ENCODE data around the gene SEPTIN12. TPM values are rescaled to one million over a fixed set of nuclear protein-coding genes. Genes with fewer than 3 reads are reported as not detected.

SEPTIN12 gene
- total RNA-seq, 1 experiment from 2014 or later: not detected

DNA sequence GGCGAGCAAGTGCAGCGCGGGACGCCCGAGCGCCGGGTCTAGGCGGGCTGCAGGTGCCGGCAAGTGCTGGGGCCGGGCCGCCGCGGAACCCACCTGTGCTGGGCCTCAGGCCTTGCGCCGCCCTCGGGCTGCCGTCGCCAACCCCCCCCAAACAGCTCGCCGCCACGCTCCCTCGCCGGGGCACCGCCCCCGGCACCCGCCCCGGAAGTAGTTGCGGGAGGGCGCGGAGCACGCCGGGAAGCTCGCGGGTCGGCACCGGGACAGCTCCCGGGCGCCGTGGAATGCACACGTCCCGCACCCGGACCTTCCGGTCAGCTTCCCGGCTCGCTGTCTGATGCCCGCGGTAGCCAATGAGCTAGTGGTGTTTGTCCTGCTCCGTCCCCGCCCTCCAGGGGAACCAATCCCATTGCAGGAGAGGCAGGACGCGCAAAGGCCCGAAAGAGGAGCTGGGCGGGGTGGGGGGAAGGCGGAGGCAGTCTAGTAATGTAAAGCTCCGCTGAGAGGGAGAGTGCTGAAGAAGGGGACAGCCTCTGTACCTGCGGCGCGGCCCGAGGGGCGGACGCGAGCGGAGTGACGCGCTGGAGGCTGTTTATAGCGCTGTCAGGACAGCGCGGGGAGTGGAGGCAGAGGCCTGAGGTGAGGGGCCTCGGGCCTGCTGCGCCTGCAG, 53.9 kb downstream of the SEPTIN12 start, which contains the start of the genes ANKS3 and DNAAF8 (continued):
- TF ChIP-seq, protein P1, sequence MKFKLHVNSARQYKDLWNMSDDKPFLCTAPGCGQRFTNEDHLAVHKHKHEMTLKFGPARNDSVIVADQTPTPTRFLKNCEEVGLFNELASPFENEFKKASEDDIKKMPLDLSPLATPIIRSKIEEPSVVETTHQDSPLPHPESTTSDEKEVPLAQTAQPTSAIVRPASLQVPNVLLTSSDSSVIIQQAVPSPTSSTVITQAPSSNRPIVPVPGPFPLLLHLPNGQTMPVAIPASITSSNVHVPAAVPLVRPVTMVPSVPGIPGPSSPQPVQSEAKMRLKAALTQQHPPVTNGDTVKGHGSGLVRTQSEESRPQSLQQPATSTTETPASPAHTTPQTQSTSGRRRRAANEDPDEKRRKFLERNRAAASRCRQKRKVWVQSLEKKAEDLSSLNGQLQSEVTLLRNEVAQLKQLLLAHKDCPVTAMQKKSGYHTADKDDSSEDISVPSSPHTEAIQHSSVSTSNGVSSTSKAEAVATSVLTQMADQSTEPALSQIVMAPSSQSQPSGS (CRISPR knock-in tag; IDR thresholded peaks at IDR 0.05; ENCODE audit: borderline replicate concordance, low read depth): no peak
- no peak for TF ChIP-seq ATF1 (CRISPR knock-in tag; IDR thresholded peaks at IDR 0.05)
- no peak for TF ChIP-seq ZBTB21 (CRISPR knock-in tag; IDR thresholded peaks at IDR 0.05; ENCODE audit: borderline replicate concordance)
- TF ChIP-seq, protein P2, sequence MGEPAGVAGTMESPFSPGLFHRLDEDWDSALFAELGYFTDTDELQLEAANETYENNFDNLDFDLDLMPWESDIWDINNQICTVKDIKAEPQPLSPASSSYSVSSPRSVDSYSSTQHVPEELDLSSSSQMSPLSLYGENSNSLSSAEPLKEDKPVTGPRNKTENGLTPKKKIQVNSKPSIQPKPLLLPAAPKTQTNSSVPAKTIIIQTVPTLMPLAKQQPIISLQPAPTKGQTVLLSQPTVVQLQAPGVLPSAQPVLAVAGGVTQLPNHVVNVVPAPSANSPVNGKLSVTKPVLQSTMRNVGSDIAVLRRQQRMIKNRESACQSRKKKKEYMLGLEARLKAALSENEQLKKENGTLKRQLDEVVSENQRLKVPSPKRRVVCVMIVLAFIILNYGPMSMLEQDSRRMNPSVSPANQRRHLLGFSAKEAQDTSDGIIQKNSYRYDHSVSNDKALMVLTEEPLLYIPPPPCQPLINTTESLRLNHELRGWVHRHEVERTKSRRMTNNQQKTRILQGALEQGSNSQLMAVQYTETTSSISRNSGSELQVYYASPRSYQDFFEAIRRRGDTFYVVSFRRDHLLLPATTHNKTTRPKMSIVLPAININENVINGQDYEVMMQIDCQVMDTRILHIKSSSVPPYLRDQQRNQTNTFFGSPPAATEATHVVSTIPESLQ (CRISPR knock-in tag; IDR thresholded peaks at IDR 0.05): no peak
- peak; percentile 95 for TF ChIP-seq SP1 (CRISPR knock-in tag; conservative IDR thresholded peaks at IDR 0.05)
- TF ChIP-seq TCF7 (CRISPR knock-in tag; IDR thresholded peaks at IDR 0.05; ENCODE audit: low read depth): 0 out of 2 replicates have a peak, but pooled peaks have one; percentile 24
- TF ChIP-seq, protein P3, sequence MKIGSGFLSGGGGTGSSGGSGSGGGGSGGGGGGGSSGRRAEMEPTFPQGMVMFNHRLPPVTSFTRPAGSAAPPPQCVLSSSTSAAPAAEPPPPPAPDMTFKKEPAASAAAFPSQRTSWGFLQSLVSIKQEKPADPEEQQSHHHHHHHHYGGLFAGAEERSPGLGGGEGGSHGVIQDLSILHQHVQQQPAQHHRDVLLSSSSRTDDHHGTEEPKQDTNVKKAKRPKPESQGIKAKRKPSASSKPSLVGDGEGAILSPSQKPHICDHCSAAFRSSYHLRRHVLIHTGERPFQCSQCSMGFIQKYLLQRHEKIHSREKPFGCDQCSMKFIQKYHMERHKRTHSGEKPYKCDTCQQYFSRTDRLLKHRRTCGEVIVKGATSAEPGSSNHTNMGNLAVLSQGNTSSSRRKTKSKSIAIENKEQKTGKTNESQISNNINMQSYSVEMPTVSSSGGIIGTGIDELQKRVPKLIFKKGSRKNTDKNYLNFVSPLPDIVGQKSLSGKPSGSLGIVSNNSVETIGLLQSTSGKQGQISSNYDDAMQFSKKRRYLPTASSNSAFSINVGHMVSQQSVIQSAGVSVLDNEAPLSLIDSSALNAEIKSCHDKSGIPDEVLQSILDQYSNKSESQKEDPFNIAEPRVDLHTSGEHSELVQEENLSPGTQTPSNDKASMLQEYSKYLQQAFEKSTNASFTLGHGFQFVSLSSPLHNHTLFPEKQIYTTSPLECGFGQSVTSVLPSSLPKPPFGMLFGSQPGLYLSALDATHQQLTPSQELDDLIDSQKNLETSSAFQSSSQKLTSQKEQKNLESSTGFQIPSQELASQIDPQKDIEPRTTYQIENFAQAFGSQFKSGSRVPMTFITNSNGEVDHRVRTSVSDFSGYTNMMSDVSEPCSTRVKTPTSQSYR (CRISPR knock-in tag; IDR thresholded peaks at IDR 0.05): no peak
- TF ChIP-seq, protein P4, sequence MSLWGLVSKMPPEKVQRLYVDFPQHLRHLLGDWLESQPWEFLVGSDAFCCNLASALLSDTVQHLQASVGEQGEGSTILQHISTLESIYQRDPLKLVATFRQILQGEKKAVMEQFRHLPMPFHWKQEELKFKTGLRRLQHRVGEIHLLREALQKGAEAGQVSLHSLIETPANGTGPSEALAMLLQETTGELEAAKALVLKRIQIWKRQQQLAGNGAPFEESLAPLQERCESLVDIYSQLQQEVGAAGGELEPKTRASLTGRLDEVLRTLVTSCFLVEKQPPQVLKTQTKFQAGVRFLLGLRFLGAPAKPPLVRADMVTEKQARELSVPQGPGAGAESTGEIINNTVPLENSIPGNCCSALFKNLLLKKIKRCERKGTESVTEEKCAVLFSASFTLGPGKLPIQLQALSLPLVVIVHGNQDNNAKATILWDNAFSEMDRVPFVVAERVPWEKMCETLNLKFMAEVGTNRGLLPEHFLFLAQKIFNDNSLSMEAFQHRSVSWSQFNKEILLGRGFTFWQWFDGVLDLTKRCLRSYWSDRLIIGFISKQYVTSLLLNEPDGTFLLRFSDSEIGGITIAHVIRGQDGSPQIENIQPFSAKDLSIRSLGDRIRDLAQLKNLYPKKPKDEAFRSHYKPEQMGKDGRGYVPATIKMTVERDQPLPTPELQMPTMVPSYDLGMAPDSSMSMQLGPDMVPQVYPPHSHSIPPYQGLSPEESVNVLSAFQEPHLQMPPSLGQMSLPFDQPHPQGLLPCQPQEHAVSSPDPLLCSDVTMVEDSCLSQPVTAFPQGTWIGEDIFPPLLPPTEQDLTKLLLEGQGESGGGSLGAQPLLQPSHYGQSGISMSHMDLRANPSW (CRISPR knock-in tag; conservative IDR thresholded peaks at IDR 0.05; ENCODE audit: low read depth): no peak
- no peak for TF ChIP-seq ZNF416 (CRISPR knock-in tag; IDR thresholded peaks at IDR 0.05)
- TF ChIP-seq, protein P5, sequence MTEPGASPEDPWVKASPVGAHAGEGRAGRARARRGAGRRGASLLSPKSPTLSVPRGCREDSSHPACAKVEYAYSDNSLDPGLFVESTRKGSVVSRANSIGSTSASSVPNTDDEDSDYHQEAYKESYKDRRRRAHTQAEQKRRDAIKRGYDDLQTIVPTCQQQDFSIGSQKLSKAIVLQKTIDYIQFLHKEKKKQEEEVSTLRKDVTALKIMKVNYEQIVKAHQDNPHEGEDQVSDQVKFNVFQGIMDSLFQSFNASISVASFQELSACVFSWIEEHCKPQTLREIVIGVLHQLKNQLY (CRISPR knock-in tag; IDR thresholded peaks at IDR 0.05): no peak
- TF ChIP-seq NFATC4 (CRISPR knock-in tag; IDR thresholded peaks at IDR 0.05): no peak
- no peak for TF ChIP-seq IRF2 (CRISPR knock-in tag; IDR thresholded peaks at IDR 0.05; ENCODE audit: borderline replicate concordance, low read depth)
- TF ChIP-seq KAT7 (CRISPR knock-in tag; IDR thresholded peaks at IDR 0.05; ENCODE audit: borderline replicate concordance): 0 out of 2 replicates have a peak, but pooled peaks have one; percentile 51
- TF ChIP-seq, protein P6, sequence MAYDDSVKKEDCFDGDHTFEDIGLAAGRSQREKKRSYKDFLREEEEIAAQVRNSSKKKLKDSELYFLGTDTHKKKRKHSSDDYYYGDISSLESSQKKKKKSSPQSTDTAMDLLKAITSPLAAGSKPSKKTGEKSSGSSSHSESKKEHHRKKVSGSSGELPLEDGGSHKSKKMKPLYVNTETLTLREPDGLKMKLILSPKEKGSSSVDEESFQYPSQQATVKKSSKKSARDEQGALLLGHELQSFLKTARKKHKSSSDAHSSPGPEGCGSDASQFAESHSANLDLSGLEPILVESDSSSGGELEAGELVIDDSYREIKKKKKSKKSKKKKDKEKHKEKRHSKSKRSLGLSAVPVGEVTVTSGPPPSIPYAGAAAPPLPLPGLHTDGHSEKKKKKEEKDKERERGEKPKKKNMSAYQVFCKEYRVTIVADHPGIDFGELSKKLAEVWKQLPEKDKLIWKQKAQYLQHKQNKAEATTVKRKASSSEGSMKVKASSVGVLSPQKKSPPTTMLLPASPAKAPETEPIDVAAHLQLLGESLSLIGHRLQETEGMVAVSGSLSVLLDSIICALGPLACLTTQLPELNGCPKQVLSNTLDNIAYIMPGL (CRISPR knock-in tag; IDR thresholded peaks at IDR 0.05): peak; percentile 83
- peak; percentile 95 for TF ChIP-seq NR2C2 (CRISPR knock-in tag; IDR thresholded peaks at IDR 0.05)
- peak; percentile 90 for TF ChIP-seq GABPB1 (CRISPR knock-in tag; IDR thresholded peaks at IDR 0.05)
- no peak for TF ChIP-seq ZNF396 (CRISPR knock-in tag; IDR thresholded peaks at IDR 0.05; ENCODE audit: borderline replicate concordance)
- TF ChIP-seq, protein P7, sequence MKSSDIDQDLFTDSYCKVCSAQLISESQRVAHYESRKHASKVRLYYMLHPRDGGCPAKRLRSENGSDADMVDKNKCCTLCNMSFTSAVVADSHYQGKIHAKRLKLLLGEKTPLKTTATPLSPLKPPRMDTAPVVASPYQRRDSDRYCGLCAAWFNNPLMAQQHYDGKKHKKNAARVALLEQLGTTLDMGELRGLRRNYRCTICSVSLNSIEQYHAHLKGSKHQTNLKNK (CRISPR knock-in tag; IDR thresholded peaks at IDR 0.05): no peak
- no peak for TF ChIP-seq OVOL2 (CRISPR knock-in tag; IDR thresholded peaks at IDR 0.05; ENCODE audit: borderline replicate concordance)
- no peak for TF ChIP-seq ZNF121 (CRISPR knock-in tag; IDR thresholded peaks at IDR 0.05)
- no peak for TF ChIP-seq ZNF423 (CRISPR knock-in tag; IDR thresholded peaks at IDR 0.05)
- no peak for TF ChIP-seq ZNF263 (CRISPR knock-in tag; IDR thresholded peaks at IDR 0.05; ENCODE audit: low read depth)
- no peak for TF ChIP-seq EMX1 (CRISPR knock-in tag; IDR thresholded peaks at IDR 0.05)
- 0 out of 2 replicates have a peak, but pooled peaks have one; percentile 18 for TF ChIP-seq CREM (CRISPR knock-in tag; IDR thresholded peaks at IDR 0.05)
- TF ChIP-seq RELA (CRISPR knock-in tag; IDR thresholded peaks at IDR 0.05; ENCODE audit: borderline replicate concordance): no peak
- no peak for TF ChIP-seq ELF4 (CRISPR knock-in tag; IDR thresholded peaks at IDR 0.05; ENCODE audit: low read depth)
- no peak for TF ChIP-seq GTF2I (CRISPR knock-in tag; conservative IDR thresholded peaks at IDR 0.05)
